Stimulated activated CD8-positive, alpha-beta memory T cell treated with anti-CD3 and anti-CD28 coated beads, Interleukin-7, amount 100 ng/mL, for 1 hour (primary cell): ENCODE measurements around the gene FADS3.

Source experiments
- DNase-seq, 2 donors: peaks; one replicate each; pipeline ENCODE4 v3.0.0-alpha.2; 2020; ENCODE audit warnings: low read depth in 2 of 2

Gene FADS3, protein sequence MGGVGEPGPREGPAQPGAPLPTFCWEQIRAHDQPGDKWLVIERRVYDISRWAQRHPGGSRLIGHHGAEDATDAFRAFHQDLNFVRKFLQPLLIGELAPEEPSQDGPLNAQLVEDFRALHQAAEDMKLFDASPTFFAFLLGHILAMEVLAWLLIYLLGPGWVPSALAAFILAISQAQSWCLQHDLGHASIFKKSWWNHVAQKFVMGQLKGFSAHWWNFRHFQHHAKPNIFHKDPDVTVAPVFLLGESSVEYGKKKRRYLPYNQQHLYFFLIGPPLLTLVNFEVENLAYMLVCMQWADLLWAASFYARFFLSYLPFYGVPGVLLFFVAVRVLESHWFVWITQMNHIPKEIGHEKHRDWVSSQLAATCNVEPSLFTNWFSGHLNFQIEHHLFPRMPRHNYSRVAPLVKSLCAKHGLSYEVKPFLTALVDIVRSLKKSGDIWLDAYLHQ

DNA sequence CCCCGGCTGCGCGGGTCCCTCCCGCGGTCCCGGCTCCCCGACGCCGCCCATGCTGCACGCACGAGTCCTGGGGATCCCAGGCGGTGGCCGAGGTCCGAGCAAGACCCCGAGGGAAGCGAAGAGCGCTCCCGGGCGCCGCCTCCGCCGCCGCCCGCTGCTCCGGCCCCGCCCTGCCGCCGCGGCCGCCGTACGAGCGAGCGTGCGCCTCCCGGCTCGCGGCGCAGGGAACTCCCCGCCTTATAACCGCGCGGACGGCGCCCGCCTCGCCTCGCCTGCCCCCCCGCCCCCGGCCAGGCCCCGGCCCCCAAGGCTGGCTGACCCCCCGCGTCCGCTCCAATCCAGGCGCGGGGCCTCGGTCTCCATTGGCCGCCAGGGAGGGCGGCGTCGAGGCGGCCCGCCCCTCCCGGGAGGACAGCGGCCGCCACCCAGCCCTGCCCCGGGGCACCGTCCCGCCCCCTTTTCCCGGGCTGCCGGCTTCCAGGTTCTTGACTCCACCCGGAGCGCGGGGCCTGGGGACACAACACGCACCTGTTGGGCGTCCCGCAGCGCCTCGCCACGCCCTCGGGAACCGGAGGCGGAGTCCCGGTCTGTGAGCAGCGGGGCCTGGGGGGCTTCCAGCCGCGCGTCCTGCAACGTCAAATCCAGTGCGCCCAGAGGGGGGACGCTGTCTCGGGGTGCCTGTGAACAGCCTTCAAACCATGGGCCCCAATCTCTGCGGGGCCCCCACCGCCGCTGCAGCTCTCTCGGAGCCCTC lies at the start of gene FADS3:
Gene FADS3 (minus strand): TSS at position 215 of the 754 bp plus-strand sequence. CDS start 164 bp downstream, at position 51.
- peak in 1 of 2 donors; percentile 27 for DNase-seq

DNA sequence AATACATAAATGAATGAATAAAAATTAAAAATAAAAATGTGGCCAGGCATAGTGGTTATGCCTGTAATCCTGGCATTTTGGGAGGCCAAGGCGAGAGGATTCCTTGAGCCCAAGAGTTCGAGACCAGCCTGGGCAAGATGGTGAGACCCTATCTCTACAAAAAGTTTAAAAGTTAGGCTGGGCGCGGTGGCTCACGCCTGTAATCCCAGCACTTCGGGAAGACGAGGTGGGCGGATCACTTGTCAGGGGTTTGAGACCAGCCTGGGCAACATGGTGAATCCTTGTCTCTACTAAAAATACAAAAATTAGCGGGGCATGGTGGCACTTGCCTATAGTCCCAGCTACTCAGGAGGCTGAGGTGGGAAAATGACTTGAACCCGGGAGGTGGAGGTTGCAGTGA lies 49.1 kb upstream of the FADS3 start:
- DNase-seq: no peak

DNA sequence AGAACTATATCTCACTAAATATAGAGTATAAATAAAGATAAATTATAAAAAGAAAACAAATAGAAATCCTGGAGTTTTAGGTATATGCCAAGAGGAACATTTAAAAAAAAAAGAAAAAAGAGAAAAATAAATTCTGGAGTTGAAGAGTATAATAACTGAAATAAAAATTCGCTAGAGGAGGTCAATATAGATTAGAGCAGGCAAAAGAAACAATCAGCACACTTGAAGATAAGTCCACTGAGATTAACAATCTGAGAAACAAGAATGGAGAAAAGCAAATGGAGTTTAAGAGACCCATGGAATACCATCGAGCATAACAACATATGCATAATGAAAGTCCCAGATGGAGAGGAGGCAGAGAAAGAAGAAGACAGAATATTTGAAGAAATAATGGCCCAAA lies 44.5 kb upstream of the FADS3 start:
- no peak for DNase-seq

DNA sequence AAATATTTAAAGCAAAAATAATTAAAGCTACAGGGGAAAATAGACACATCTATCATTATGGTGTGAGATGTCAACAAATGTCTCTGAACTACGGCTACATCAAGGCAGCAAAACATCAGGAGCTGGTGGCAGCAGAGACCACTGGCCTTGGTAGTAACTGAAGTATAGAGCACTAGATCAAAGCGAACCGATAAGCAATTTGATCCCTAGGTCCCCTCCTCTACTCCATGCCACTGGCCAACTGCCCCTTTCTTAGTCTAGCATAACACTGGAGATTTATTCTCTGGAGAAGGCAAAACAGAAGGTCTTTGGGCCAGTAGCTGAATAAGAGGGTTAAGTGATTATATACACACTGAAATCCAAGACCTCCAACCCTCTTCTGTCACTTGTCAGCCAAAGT lies 39.6 kb upstream of the FADS3 start:
- no peak for DNase-seq

DNA sequence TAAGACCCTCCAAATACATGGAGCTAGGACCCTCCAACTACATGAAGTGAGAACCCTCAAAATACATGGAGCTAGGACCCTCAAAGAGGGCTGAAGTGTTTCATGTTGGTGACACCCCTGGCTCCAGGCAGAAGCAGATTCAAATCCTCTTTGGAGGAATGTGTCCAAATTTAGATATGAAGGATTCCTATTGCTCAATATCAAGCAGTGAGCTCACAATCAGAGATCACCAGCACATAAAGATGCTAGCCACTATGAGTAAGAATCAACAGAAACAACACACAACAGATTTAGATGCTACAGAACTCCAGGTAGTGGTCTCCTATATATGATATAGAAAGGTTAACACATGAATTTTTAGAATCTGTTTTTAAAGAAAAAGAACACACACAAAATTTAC lies 37.3 kb upstream of the FADS3 start:
- no peak for DNase-seq

DNA sequence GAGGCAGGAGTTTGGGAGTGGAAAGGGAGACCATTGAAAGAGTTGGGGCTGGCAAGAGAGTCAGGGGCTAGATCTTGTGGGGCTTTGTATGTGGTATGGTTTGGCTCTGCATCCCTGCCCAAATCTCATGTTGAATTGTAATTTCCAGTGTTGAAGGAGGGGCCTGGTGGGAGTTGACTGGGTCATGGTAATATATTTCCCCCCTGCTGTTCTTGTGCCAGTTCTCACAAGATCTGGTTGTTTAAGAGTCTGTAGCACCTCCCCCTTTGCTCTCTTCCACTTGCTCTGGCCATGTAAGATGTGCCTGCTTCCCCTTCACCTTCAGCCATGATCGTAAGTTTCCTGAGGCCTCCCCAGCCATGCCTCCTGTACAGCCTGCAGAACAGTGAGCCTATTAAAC lies 36.2 kb upstream of the FADS3 start:
- DNase-seq: no peak

DNA sequence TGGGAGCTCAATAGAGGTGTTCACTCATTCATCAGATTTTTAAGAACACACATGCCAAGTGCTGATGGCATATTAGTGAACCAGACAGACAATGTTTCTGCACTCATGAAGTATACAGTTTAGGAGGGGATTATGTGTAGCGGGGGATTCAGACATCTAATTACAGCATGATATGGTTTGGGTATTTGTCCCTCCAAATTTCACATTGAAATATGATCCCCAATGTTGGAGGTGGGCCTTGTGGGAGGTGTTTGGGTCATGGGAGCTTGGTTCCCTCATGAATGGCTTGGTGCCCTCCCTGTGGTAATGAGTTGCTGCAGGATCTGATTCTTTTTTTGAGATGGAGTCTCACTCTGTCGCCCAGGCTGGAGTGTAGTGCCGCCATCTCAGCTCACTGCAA lies 34.9 kb upstream of the FADS3 start:
- no peak for DNase-seq

DNA sequence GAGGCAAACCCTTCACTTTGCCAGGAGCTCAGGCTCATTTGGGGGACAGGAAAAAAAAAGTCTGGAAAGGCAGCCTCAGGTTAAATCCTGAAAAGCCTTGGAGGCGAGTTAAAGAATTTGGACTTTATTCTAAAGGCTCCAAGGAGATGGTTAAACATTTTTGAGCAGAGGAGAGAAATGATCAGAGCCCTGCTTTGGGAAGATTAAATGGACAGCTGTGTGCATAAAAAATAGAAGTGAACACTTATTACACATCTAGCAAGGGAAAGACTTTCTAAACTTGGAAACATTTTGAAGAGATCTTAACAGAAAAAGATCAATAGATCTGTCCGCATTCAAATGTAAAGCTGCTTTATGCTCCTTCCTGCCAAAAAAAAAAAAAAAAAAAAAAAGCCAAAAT lies 34.4 kb upstream of the FADS3 start:
- no peak for DNase-seq

DNA sequence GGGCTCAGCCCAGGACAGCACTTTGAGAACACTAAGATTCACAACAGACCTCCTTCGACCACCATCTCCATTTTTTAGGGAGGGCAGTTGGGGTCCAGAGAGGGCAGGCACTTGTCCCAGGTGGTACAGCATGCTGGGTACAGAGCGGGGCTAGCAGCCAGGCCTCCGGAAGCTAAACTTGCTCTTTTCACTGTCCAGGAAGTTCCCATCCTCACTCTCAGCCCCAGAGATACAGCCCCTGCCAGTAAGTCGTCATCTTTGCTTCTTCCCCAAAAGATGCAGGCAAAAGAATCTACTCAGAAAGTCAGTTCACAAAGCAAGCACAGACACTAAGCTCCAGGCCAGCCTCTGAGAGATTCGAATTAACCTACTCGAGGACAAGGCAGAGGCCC lies 32.7 kb upstream of the FADS3 start:
- no peak for DNase-seq

DNA sequence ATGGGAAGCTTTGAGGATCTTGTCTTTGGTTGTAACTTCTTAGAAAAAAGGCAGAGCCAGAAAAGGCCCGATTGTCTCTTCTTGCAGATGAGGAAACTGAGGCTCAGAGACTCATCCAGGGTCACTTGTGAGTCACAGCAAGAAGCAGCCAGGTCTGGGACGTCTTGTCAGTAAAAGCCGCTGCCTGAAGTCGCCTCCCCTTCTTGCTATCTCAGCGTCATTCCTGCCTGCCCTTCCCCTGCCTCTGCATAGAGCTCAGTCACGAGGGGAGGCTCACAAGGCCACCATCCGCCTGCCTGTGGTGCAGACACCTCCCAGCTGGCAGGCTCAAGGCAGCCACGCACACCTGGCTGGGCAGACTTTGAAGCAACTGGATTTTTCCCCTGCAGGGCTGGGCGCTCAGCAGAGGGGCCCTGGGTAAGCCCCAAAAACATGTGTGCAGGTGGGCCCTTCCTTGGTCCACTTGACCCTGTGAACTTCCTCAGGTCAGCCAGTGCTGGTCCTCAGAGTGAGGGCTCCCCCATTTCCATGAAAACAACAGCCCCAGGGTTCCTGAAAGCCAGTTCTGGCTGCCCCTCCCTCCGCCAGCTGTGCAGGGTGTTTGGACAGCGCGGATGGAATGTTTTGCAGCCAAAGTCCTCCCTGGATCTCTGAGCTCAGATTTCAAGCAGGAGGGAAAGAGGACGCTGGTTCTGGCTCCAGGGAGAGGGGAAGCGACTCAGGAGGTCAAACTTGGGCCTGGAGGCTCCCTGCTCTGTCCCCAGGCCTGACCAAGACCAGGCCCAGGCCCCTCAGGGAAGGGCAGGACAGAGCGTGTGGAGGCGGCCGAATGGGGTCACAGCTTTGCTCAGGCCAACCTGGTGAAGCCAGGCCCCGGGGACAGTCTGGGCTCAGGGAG lies 32.1 kb upstream of the FADS3 start:
- no peak for DNase-seq

DNA sequence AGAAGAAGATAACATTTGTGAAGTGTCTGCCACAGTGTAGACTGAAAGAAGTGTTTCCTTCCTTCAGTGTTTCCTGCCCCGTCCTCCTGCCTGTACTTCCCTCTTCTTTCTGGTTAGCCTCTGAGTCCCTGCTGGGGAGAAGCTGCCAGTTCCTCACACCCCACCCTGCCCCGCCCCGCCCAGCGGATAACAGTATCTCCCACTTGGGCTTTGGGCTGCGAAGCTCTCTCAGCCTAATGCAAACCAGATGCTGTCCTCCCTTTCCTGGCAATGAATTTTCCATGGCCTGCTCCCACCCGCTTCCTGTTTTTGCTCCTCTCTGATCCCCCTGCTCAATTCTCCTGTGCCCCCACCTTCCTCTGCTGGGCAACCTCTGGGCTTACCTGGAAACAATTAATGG lies 31.2 kb upstream of the FADS3 start:
- DNase-seq: no peak

DNA sequence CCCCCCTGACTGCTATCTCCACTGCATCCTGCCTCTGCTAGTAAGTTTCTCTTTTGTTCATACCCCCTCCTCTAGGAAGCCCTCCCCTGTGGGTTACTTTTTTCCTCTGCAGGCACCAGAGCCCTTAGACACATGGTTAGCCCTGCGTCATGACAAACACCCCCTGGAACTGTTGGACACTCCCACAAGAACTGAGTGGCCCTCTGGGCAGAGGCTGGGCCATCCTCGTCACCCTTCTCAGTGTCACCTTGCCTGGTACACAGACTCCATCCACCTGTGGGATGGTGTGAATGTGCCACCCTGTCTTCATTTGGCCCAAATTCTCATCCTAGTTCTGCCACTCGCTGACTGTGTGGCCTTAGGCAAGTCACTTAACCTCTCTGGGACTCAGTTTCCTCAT lies 30.1 kb upstream of the FADS3 start:
- no peak for DNase-seq

DNA sequence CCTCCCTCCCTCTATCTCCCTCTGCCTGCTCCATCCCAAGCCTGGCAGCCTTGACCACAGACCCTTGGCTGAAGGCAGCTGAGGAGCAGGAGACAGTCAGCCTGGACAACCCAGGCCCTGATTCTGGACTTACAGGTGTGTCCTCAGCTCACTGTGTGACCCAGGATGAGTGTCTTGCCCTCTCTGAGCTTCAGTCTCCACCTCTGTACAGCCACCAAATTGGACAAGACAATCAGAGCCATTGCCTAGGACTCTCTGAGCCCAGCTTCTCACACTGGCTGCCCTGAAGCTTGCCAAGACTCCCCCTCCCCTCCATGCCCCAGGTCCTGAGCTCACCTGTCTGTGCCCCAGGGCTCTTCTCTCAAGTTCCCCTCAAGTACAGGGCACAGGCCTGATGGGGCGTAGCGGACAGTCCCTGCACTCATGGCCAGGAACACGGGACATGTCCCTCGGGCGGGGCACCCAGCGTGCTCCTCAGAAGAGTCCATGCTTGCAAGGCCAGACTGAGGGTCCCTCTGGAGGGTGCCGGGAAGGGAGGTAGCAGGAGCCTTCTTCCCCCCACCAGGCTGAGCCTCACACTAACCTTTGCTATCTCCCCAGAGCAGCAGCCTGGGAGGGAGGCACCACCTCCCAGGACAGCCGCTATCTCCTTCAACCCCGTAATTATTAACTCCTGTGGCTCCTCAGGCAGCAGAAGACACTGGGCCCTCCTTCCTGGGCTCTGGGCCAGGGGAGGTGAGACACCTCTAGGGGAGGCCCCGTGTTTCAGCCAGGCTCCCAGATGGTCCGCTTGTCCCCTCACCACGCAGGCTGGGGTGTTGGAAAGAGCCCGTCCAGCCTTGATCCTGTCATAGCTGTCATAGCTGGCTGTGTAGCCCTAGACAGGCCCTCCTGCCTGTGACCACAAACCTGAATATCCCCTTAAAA lies 28.6 kb upstream of the FADS3 start:
- no peak for DNase-seq

DNA sequence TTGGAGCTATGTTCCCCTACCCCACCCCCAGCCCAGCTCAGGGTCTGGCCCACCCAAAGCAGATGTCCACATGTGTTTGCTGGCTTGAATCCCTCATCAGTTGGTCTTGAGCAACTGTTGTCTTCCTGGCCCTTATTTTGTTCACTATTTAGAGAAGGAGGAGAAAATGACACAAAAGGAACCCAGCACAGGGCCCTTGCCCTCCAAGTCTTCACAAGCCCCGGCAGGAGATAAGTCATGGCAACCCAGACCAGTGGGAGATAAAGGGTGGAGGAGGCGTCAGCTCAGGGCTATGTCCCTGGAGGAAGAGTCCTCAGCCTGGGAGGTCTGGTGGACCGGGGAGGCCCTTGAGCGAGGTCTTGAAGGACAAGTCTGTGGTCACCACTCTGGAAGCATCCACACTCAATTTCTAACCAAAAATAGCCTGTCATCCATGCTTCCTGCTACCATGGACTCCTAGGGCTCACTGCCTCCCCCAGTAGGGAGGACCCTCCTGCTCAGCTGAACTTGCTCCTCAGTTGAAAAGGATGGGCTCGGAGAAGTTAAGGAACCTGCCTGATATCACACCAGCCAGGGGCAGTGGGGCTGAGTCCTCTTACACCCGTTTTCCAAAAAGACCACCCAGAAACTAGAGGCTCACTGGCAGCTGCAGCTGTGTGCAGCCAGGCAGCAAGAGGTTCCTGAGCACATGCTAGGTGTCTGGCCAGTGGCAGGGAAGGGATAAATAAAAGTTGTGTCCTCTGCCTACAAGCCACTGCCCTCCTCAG lies 27.8 kb upstream of the FADS3 start:
- DNase-seq: no peak

DNA sequence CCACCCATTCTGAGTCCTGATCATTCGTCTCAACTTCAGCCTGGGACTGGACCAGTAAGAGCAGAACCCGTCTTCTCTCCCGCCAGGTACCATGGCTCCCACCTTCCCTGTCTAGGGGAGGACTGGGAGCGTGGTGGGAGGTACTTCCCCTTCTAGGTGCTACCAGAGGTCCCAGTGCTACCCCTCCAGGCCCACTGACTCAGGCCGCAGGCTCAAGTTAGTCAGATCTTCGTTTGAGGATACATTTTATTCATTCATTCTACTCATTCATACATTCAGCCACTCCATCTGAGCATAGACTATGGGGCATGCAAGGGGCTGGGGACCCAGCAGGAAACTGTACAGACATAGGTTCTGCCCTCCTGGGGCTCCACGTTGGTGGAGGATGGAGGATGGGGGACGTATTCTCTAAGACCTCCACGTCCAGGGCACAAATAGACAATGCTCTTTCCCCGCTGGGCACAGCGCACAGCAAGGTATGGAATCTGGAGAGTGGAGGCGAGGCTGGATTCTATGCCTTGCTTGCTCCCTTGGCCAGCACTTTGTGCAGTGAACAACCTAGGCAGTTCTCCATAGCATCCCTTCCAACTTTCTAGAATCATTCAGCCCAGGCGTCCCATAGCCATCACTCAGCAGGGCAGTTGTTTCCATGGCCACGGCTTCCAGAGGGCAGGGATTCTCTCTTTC lies 27.0 kb upstream of the FADS3 start:
- no peak for DNase-seq

DNA sequence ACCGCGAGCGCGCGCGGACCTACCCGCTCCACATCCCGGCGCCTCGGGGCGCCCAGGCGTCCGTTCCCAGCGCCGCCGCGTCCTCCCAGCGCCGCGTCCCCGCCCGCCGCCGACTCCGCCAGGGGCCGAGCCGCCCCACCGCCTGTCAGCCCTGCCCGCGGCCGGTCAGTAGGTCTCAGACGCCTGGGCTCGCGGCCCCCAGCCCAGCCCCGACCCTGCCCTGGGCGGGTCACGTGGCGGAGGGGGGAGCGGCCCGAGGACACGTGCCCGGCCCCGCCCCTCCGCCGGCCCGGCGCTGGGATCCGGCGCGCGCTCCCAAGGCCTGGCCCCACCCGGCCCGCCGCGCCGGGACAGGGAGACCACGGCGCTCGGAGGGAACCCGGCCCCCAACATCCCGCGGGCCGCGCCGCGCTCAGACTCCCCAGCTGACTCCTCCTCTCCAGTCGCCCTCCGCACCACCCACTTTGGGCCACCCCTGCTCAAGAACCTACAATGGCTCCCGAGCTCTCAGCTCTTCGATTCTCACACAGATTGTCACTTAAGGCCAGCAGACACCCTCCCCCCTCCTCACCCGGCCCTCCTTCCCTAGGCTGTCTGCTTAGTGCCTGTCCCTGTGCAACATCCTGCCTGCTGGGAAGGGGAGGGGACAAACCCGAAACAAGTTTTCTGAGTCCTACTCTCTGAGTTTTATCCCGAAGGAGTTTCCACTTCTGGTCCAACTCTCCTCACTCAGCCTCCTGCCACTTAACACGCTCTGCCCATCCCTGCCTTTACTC lies 26.2 kb upstream of the FADS3 start, which contains the start of gene RAB3IL1:
Gene RAB3IL1 (minus strand): TSS at position 233 of the 776 bp plus-strand sequence. CDS start 199 bp downstream, at position 34.
- DNase-seq: no peak

DNA sequence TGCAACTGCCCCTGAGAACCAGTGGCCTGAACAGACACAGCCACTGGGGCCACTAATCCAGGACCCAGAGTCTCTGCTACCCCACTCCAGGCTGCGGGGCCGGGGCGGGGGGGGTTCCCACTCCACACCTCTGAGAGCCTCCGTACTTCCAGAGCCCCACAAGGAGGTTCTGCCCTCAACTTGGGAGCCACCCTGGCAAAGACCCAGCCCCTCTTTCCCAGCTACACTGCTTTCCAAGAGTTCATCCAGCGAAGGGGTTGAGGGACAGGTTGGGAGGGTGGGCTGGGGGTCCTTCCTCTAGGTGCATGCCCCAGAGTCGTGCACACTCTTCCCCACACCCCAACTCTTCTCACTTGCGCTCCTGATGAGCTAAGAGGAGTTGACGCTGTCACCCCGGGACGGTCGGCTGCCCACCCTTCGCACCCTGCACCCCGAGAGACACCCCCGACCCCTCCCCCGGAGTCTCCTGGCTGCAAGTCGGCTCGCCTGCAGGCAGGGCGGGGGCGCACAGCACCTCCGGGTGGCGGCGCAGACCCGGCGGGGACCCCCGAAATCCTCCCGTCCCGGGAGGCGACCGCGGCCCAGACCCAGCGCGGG lies 25.5 kb upstream of the FADS3 start:
- DNase-seq: no peak

DNA sequence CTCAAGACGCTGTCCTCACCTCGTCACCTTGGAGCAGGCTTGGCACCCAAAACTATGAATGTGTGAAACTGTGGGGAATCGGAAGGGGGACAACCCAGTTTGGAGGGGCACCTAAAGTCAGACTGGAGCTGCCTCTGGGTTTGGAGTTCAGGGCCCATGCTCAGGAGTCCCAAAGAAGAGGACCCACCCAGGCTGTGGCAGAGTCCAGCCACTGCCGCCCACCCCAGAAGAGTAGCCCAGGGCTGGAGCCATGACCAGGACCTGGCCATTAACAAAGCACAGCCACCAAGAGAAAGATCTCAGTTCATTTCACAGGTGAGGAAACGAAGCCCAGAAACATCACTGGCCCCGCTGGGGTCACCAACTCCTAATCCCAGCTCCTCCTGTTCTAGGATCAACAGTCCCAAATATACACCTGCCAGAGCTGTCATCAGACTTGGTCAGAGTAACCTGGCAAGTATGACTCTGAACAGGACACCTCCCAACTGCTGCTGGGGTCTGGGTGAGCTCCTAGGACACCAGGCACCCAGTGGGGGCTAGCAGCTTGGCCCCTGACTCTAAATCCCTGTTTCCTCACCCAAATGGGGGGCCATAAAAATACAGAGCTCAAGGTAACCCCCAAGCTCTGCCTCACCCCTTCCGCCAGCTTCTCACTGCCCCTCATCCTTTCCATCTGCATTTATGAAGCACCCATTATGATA lies 23.3 kb upstream of the FADS3 start:
- DNase-seq: no peak
